Liver (tissue), 10 donors: ENCODE data around the gene RBBP7. TPM values are rescaled to one million over a fixed set of nuclear protein-coding genes. Genes with fewer than 3 reads are reported as not detected.

Experiments used
- DNase-seq: peaks from one replicate; pipeline ENCODE4 v3.0.0-alpha.2; 2017; ENCODE audit warnings: low spot score
- H3K27ac ChIP-seq, 2 donors: one replicate each; pipeline ENCODE4 v1.7.0; 2013; ENCODE audit warnings: inconsistent platforms in 2 of 2, low read length in 2 of 2, control low read depth in 1 of 2, low read depth in 1 of 2, mild to moderate bottlenecking in 1 of 2
- H3K27me3 ChIP-seq, 4 donors: one replicate each; pipeline versions ENCODE4 v1.6.1 to v1.7.0; 2013; ENCODE audit warnings: low read length in 3 of 4, inconsistent platforms in 1 of 4, mild to moderate bottlenecking in 1 of 4, moderate library complexity in 1 of 4; ENCODE audit not compliant: control insufficient read depth in 4 of 4, insufficient read depth in 4 of 4
- H3K36me3 ChIP-seq, 4 donors: one replicate each; pipeline versions ENCODE4 v1.6.1 to v1.7.0; 2013; ENCODE audit warnings: low read length in 3 of 4, mild to moderate bottlenecking in 3 of 4, low read depth in 1 of 4, moderate library complexity in 1 of 4; ENCODE audit not compliant: control insufficient read depth in 4 of 4, insufficient read depth in 3 of 4
- H3K4me1 ChIP-seq, 4 donors: one replicate each; pipeline versions ENCODE4 v1.6.1 to v1.7.0; 2013; ENCODE audit warnings: low read length in 3 of 4, mild to moderate bottlenecking in 3 of 4, moderate library complexity in 1 of 4; ENCODE audit not compliant: control insufficient read depth in 4 of 4, insufficient read depth in 4 of 4
- H3K4me3 ChIP-seq, 3 donors: one replicate each; pipeline versions ENCODE4 v1.6.1 to v1.7.0; 2013; ENCODE audit warnings: low read length in 3 of 3, control low read depth in 1 of 3, low read depth in 1 of 3, mild to moderate bottlenecking in 1 of 3
- H3K9ac ChIP-seq, 2 donors: one replicate each; pipeline ENCODE4 v1.7.0; 2013; ENCODE audit warnings: low read length in 2 of 2, mild to moderate bottlenecking in 2 of 2, moderate library complexity in 2 of 2, control low read depth in 1 of 2, low read depth in 1 of 2
- H3K9me3 ChIP-seq, 4 donors: one replicate each; pipeline versions ENCODE4 v1.6.1 to v1.7.0; 2013; ENCODE audit warnings: low read length in 3 of 4; ENCODE audit not compliant: control insufficient read depth in 4 of 4
- ATF3 ChIP-seq: IDR thresholded peaks from 2 replicates; pipeline ENCODE4 v1.6.1; 2016; ENCODE audit warnings: antibody characterized with exemption
- FOXA1 ChIP-seq: IDR thresholded peaks from 2 replicates; pipeline ENCODE4 v1.6.1; 2016; ENCODE audit warnings: antibody characterized with exemption
- FOXA2 ChIP-seq: IDR thresholded peaks from 2 replicates; pipeline ENCODE4 v1.6.1; 2016; ENCODE audit warnings: antibody characterized with exemption
- HNF4G ChIP-seq: IDR thresholded peaks from 2 replicates; pipeline ENCODE4 v1.6.1; 2016; ENCODE audit warnings: antibody characterized with exemption
- JUND ChIP-seq, 2 donors: IDR thresholded peaks; 2 replicates each; pipeline ENCODE4 v1.6.1; 2016; ENCODE audit warnings: antibody characterized with exemption in 2 of 2
- REST ChIP-seq: IDR thresholded peaks from 2 replicates; pipeline ENCODE4 v1.6.1; 2016; ENCODE audit warnings: antibody characterized with exemption, mild to moderate bottlenecking
- SP1 ChIP-seq: IDR thresholded peaks from 2 replicates; pipeline ENCODE4 v1.6.1; 2018; ENCODE audit warnings: antibody characterized with exemption, mild to moderate bottlenecking
- YY1 ChIP-seq: IDR thresholded peaks from 2 replicates; pipeline ENCODE4 v1.6.1; 2016; ENCODE audit warnings: antibody characterized with exemption, mild to moderate bottlenecking
- WGBS: extraction: QIAGEN DNeasy Blood & Tissue Kit; methylation state at CpG from one replicate; pipeline ENCODE4 v1.1.7; 2013; 5-methylcytosine and 5-hydroxymethylcytosine counted together
- polyA plus RNA-seq, 2 donors: library from polyadenylated mRNA; stranded (reverse) in 1 of 2; unstranded in 1 of 2; fragments of 200-250 nt in 1 of 2; fragments of >200 nt in 1 of 2; fragmentation: Nextera tagmentation in 1 of 2; extraction: Ambion mirVana in 1 of 2; gene quantifications; one replicate each; pipeline versions ENCODE4 v1.2.1 to v1.2.3, GENCODE V29; 2013 to 2015
- small RNA-seq: library from RNA; depleted of rRNA; stranded (forward); fragments of <200 nt; gene quantifications from one replicate; pipeline ENCODE3, GENCODE V24; 2014
- total RNA-seq, 2 donors: library from RNA; depleted of rRNA; stranded (reverse); fragments of >200 nt; gene quantifications; one replicate each; pipeline ENCODE4 v1.2.3, GENCODE V29; 2014
- donor health status: healthy.
- donor health status: healthy.
- donor health status: healthy.
- donor health status: healthy.
- donor health status: healthy.

RBBP7 gene
- total and polyA plus RNA-seq, 4 donors: 32.5 to 77.9 (median 35.5) TPM

GRCh38 chrX:16796298-16796697 lies 73.9 kb downstream of the RBBP7 start:
- no peaks in the 10 kb centered on the region for H3K27me3 ChIP-seq
- H3K4me1 ChIP-seq: no peaks in the 10 kb centered on the region
- no peak for DNase-seq
- no peak overlapping the region for H3K4me3 ChIP-seq
- no peaks in the 10 kb centered on the region for H3K9me3 ChIP-seq
- no peak overlapping the region for H3K9ac ChIP-seq
- H3K27ac ChIP-seq: no peak overlapping the region
- no peak for TF ChIP-seq YY1
- TF ChIP-seq REST: no peak
- TF ChIP-seq JUND (IDR thresholded peaks at IDR 0.05): no peak
- no peak for TF ChIP-seq FOXA2
- TF ChIP-seq SP1: no peak
- TF ChIP-seq ATF3: no peak
- TF ChIP-seq HNF4G: no peak
- no peak for TF ChIP-seq FOXA1
- H3K36me3 ChIP-seq: peaks cover 0 to 17% (median 10%) of the 10 kb centered on the region in 4 donors
- 92% methylated on average over 4 of the region's 4 CpGs for WGBS

Small RNAs within 50 kb of the gene (small RNA-seq; reads per million reads assigned to genes)
- gene RF00019: not detected
- gene RNU4-6P: not detected
- not detected for gene RPL12P49

Other genes with a start within 250 kb of the RBBP7 start
- gene S100G, start 220.2 kb downstream of the RBBP7 start, total RNA-seq: not detected
- gene S100G, start 220.2 kb downstream of the RBBP7 start, polyA plus RNA-seq: not detected
- 10 to 100 TPM; 10.5 to 11.2 TPM for gene CTPS2, start 157.7 kb downstream of the RBBP7 start, total RNA-seq
- gene CTPS2, start 157.7 kb downstream of the RBBP7 start, polyA plus RNA-seq: 1 to 10 TPM; 3.0 to 3.9 TPM
- gene SYAP1, start 150.8 kb downstream of the RBBP7 start, total RNA-seq: 10 to 100 TPM; 17.6 to 24.9 TPM
- gene SYAP1, start 150.8 kb downstream of the RBBP7 start, polyA plus RNA-seq: 10 to 100 TPM in 1 of 2 donors, 1 to 10 TPM in 1; 9.6 to 29.0 TPM
- 1 to 10 TPM; 6.0 to 7.4 TPM for gene TXLNG, start 83.9 kb downstream of the RBBP7 start, total RNA-seq
- 1 to 10 TPM; 3.7 to 4.1 TPM for gene TXLNG, start 83.9 kb downstream of the RBBP7 start, polyA plus RNA-seq
- 10 to 100 TPM in 1 of 2 donors, 1 to 10 TPM in 1; 5.0 to 10.7 TPM for gene REPS2, start 76.3 kb upstream of the RBBP7 start, total RNA-seq
- 1 to 10 TPM; 3.5 to 7.5 TPM for gene REPS2, start 76.3 kb upstream of the RBBP7 start, polyA plus RNA-seq